OCI-LY1 (cell line): Measurements from ENCODE around the gene PRUNE2.

Source experiments
- H2AFZ ChIP-seq: fragments of 200-600 bp; sonication (generic), shearing (Covaris generic); 2 replicates; pipeline ENCODE4 v1.6.0; 2014; ENCODE audit warnings: antibody characterized with exemption, mild to moderate bottlenecking, low read length
- H3F3A ChIP-seq: fragments of 200-600 bp; sonication (generic), shearing (Covaris generic); 2 replicates; pipeline ENCODE4 v1.6.0; 2014; ENCODE audit warnings: mild to moderate bottlenecking, antibody characterized with exemption, low read length, moderate library complexity; ENCODE audit not compliant: insufficient read depth
- H3K27ac ChIP-seq: fragments of 200-600 bp; sonication (generic); 2 replicates; pipeline ENCODE4 v1.5.1; 2014; ENCODE audit warnings: low read length, mixed run types, mild to moderate bottlenecking, low read depth; ENCODE audit not compliant: poor library complexity, severe bottlenecking
- H3K27me3 ChIP-seq: fragments of 200-600 bp; sonication (generic); 2 replicates; pipeline ENCODE4 v1.6.0; 2014; ENCODE audit warnings: antibody characterized with exemption, mild to moderate bottlenecking, low read length, moderate library complexity; ENCODE audit not compliant: insufficient read depth
- H3K36me3 ChIP-seq: fragments of 200-600 bp; sonication (generic); 2 replicates; pipeline ENCODE4 v1.6.1; 2014; ENCODE audit warnings: mild to moderate bottlenecking, antibody characterized with exemption, low read length, moderate library complexity, mixed read lengths; ENCODE audit not compliant: insufficient read depth
- H3K4me1 ChIP-seq: fragments of 200-600 bp; sonication (generic); 2 replicates; pipeline ENCODE4 v1.5.1; 2014; ENCODE audit warnings: mild to moderate bottlenecking, low read length, moderate library complexity; ENCODE audit not compliant: insufficient read depth, severe bottlenecking
- H3K4me2 ChIP-seq: fragments of 200-600 bp; sonication (generic), shearing (Covaris generic); 2 replicates; pipeline ENCODE4 v1.6.1; 2014; ENCODE audit warnings: low read length
- H3K4me3 ChIP-seq: fragments of 200-600 bp; sonication (generic); 2 replicates; pipeline ENCODE4 v1.5.1; 2014; ENCODE audit warnings: low read length, low read depth, mild to moderate bottlenecking, mixed read lengths; ENCODE audit not compliant: poor library complexity, severe bottlenecking
- H3K79me2 ChIP-seq: fragments of 200-600 bp; shearing (Covaris generic); 2 replicates; pipeline ENCODE4 v1.6.1; 2016; ENCODE audit warnings: mixed run types, low read length, mixed read lengths; ENCODE audit not compliant: insufficient read depth
- H3K9ac ChIP-seq: fragments of 200-600 bp; sonication (generic), shearing (Covaris generic); 2 replicates; pipeline ENCODE4 v1.6.1; 2014; ENCODE audit warnings: mild to moderate bottlenecking, low read length, mixed read lengths
- H3K9me2 ChIP-seq: fragments of 200-600 bp; sonication (generic), shearing (Covaris generic); 2 replicates; pipeline ENCODE4 v1.6.1; 2014; ENCODE audit warnings: low read depth, mild to moderate bottlenecking, low read length, mixed read lengths
- H3K9me3 ChIP-seq: fragments of 200-600 bp; shearing (Covaris generic); 2 replicates; pipeline ENCODE4 v1.6.1; 2014; ENCODE audit warnings: low read length, mixed read lengths
- H4K20me1 ChIP-seq: fragments of 200-600 bp; sonication (generic), shearing (Covaris generic); 2 replicates; pipeline ENCODE4 v1.6.0; 2016; ENCODE audit warnings: mild to moderate bottlenecking, low read length; ENCODE audit not compliant: insufficient read depth
- CTCF ChIP-seq: fragments of 200-600 bp; sonication (generic), shearing (Covaris generic); IDR thresholded peaks from 2 replicates; pipeline ENCODE4 v1.5.1; 2017; ENCODE audit warnings: mild to moderate bottlenecking, antibody characterized with exemption, low read length, moderate library complexity, mixed read lengths
- EZH2 ChIP-seq: fragments of 200-600 bp; sonication (generic), shearing (Covaris generic); IDR thresholded peaks from 2 replicates; pipeline ENCODE4 v1.8.0; 2017; ENCODE audit warnings: borderline replicate concordance, mixed run types, mild to moderate bottlenecking, antibody characterized with exemption, low read length, moderate library complexity, mixed read lengths

The PRUNE2 gene

DNA sequence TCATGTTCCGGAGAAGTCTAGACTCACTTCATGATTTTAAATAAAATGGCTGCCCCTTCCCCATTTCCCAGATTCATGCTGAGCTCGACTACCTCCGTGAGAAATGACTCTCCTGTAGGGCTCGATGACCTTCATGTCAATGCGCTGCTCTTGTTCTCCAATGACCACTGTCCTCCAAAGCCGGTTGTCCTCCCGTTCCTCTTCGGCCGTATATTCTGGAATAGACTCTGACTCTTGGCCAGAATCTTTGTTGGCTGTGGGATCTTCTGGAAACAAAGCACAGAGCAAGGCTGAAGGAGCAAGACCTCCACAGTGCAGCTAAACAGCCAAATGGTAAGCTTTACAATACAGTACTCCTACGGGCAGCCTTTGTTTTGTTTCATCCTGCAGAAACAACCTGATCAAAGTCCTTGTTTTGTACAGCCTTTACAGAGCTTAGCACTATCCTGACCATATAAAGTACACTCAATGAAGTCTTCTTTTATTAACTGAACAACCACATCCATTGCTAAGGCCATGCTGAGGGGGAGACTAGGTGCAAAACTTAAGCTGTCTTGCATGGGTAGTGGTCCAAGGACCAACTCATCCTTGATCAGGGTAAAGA lies 261.2 kb downstream of the PRUNE2 start:
- H3K4me2 ChIP-seq = no peak overlapping the region
- no peak overlapping the region for H3K27ac ChIP-seq
- no peak overlapping the region for H3K4me3 ChIP-seq
- no peaks in the 10 kb centered on the region for H3K9me2 ChIP-seq
- H3K27me3 ChIP-seq = no peaks in the 10 kb centered on the region
- no peaks in the 10 kb centered on the region for H4K20me1 ChIP-seq
- no peak overlapping the region for H2AFZ ChIP-seq
- no peak overlapping the region for H3K9ac ChIP-seq
- no peaks in the 10 kb centered on the region for H3K36me3 ChIP-seq
- no peaks in the 10 kb centered on the region for H3F3A ChIP-seq
- H3K9me3 ChIP-seq = no peaks in the 10 kb centered on the region
- H3K79me2 ChIP-seq = no peaks in the 10 kb centered on the region
- peaks cover 34% of the 10 kb centered on the region for H3K4me1 ChIP-seq
- TF ChIP-seq CTCF (no peak), EZH2 (no peak)

- Histone ChIP-seq H3K27ac (peak overlapping the region; percentile 89), H3K79me2 (no peaks in the 10 kb centered on the region)
Observed at GRCh38 chr9:76644171-76644570, 261.7 kb downstream of the PRUNE2 start.

GRCh38 chr9:76643399-76644117 lies 262.4 kb downstream of the PRUNE2 start:
- peak overlapping the region; percentile 18 for H3K4me3 ChIP-seq
- no peaks in the 10 kb centered on the region for H4K20me1 ChIP-seq
- H3K36me3 ChIP-seq = no peaks in the 10 kb centered on the region
- H3K4me2 ChIP-seq = peak overlapping the region; percentile 52
- peak overlapping the region; percentile 51 for H3K9ac ChIP-seq
- TF ChIP-seq CTCF = no peak
- TF ChIP-seq EZH2 = no peak
- no peaks in the 10 kb centered on the region for H3K9me3 ChIP-seq
- H3F3A ChIP-seq = no peaks in the 10 kb centered on the region
- no peaks in the 10 kb centered on the region for H3K9me2 ChIP-seq
- no peak overlapping the region for H2AFZ ChIP-seq
- peak overlapping the region; percentile 89 for H3K27ac ChIP-seq
- no peaks in the 10 kb centered on the region for H3K79me2 ChIP-seq
- no peaks in the 10 kb centered on the region for H3K27me3 ChIP-seq
- peaks cover 34% of the 10 kb centered on the region for H3K4me1 ChIP-seq

More at GRCh38 chr9:76644171-76644570, 261.7 kb downstream of the PRUNE2 start:
- Histone ChIP-seq H3K4me1 (peaks cover 34% of the 10 kb centered on the region), H3K27me3 (no peaks in the 10 kb centered on the region), H3K4me3 (no peak overlapping the region), H2AFZ (no peak overlapping the region), H3K9me3 (no peaks in the 10 kb centered on the region), H3K36me3 (no peaks in the 10 kb centered on the region), H3K9ac (no peak overlapping the region), H3F3A (no peaks in the 10 kb centered on the region), H4K20me1 (no peaks in the 10 kb centered on the region), H3K4me2 (peak overlapping the region; percentile 52; the same call in 1 of the 2 replicates), H3K9me2 (no peaks in the 10 kb centered on the region)
- TF ChIP-seq EZH2 = no peak
- TF ChIP-seq CTCF = no peak
